Chondrocyte (in vitro differentiated cells): ENCODE results near the gene TCP11. TPM values are rescaled to one million over a fixed set of nuclear protein-coding genes. Genes with fewer than 3 reads are reported as not detected.

Source experiments
- DNase-seq: peaks from one replicate; pipeline ENCODE4 v3.0.0; 2021; ENCODE audit warnings: mixed read lengths, low spot score
- H3K27ac Mint-ChIP-seq: one replicate; pipeline ENCODE4 v1.8.0; 2021; ENCODE audit warnings: mild to moderate bottlenecking, moderate library complexity, mixed read lengths; ENCODE audit not compliant: unreplicated experiment
- H3K27me3 Mint-ChIP-seq: 2 replicates; pipeline ENCODE4 v1.8.0; 2021; ENCODE audit warnings: low read depth, mixed read lengths
- H3K36me3 Mint-ChIP-seq: 2 replicates; pipeline ENCODE4 v1.8.0; 2021; ENCODE audit warnings: low read depth, mixed read lengths
- H3K4me1 Mint-ChIP-seq: 2 replicates; pipeline ENCODE4 v1.8.0; 2021; ENCODE audit warnings: low read depth, mild to moderate bottlenecking, mixed read lengths
- H3K4me3 Mint-ChIP-seq: one replicate; pipeline ENCODE4 v1.8.0; 2021; ENCODE audit warnings: mild to moderate bottlenecking, moderate library complexity, mixed read lengths; ENCODE audit not compliant: unreplicated experiment
- H3K9me3 Mint-ChIP-seq: 2 replicates; pipeline ENCODE4 v1.8.0; 2021; ENCODE audit warnings: low read depth, mixed read lengths
- long read RNA-seq: library from polyadenylated mRNA; stranded (forward); transcript quantifications from one replicate; pipeline ENCODE4 v2.0.0, GENCODE V29; 2021
- total RNA-seq: library from RNA; stranded (reverse); gene quantifications from 3 replicates; pipeline ENCODE4 v1.2.1, GENCODE V29; 2021
- TF ChIP-seq, protein P1 (sequence below): fragments of 200-600 bp; sonication (generic); IDR thresholded peaks from 2 replicates; pipeline ENCODE4 v1.5.0; 2021; ENCODE audit warnings: antibody characterized with exemption, mild to moderate bottlenecking, moderate library complexity

The TCP11 gene
- total RNA-seq, result not detected in 3 replicates
- long read RNA-seq, result 0 reads

- Mint-ChIP-seq H3K27ac (no peak within 1 kb of the TSS), H3K4me3 (no peak within 1 kb of the TSS), H3K4me1 (peaks cover 13% of the 10 kb centered on the region), H3K27me3 (no peaks in the 10 kb centered on the region), H3K9me3 (no peaks in the 10 kb centered on the region), H3K36me3 (no peaks in the 10 kb centered on the region)
- DNase-seq, result no peak
- TF ChIP-seq, protein P1, sequence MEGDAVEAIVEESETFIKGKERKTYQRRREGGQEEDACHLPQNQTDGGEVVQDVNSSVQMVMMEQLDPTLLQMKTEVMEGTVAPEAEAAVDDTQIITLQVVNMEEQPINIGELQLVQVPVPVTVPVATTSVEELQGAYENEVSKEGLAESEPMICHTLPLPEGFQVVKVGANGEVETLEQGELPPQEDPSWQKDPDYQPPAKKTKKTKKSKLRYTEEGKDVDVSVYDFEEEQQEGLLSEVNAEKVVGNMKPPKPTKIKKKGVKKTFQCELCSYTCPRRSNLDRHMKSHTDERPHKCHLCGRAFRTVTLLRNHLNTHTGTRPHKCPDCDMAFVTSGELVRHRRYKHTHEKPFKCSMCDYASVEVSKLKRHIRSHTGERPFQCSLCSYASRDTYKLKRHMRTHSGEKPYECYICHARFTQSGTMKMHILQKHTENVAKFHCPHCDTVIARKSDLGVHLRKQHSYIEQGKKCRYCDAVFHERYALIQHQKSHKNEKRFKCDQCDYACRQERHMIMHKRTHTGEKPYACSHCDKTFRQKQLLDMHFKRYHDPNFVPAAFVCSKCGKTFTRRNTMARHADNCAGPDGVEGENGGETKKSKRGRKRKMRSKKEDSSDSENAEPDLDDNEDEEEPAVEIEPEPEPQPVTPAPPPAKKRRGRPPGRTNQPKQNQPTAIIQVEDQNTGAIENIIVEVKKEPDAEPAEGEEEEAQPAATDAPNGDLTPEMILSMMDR, result no peak
Observed at GRCh38 chr6:35141007-35141655, at the start of gene TCP11. TCP11 (minus strand) TSS chr6:35141339; CDS start chr6:35140870, 469 bp downstream.

GRCh38 chr6:35190306-35190705 is 49.2 kb upstream of the TCP11 start:
- no peaks in the 10 kb centered on the region for H3K9me3 Mint-ChIP-seq
- no peaks in the 10 kb centered on the region for H3K27me3 Mint-ChIP-seq
- peaks cover 11% of the 10 kb centered on the region for H3K4me1 Mint-ChIP-seq
- no peak overlapping the region for H3K27ac Mint-ChIP-seq
- no peaks in the 10 kb centered on the region for H3K36me3 Mint-ChIP-seq
- TF ChIP-seq, protein P1, result no peak
- no peak overlapping the region for H3K4me3 Mint-ChIP-seq
- DNase-seq, result no peak

DNA sequence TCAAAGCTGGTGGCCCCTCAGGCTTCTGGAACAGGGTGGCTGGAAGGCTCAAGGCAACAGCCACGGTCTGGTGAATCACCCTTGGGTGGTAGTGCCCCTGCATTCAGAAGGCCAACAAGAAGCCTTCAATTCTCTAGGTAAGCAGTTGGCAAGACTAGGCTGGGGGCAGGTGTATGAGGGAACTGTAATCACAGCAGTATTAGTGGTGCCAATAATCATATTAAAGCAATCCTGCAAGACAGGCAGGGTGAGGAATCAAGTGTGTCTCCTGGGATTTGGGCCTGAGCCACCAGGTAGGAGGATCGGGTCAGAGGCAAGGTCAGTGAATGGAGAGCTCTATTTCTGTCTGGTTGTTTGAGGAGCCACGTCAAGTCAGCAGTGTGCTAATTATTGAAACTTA is 47.7 kb upstream of the TCP11 start:
- Mint-ChIP-seq H3K27ac (no peak overlapping the region), H3K9me3 (no peaks in the 10 kb centered on the region), H3K36me3 (no peaks in the 10 kb centered on the region), H3K4me3 (no peak overlapping the region), H3K27me3 (no peaks in the 10 kb centered on the region), H3K4me1 (peaks cover 25% of the 10 kb centered on the region)
- TF ChIP-seq, protein P1, result no peak
- no peak for DNase-seq

- H3K36me3 Mint-ChIP-seq, result no peaks in the 10 kb centered on the region
- H3K4me1 Mint-ChIP-seq, result peaks cover 41% of the 10 kb centered on the region
- H3K4me3 Mint-ChIP-seq, result no peak overlapping the region
- no peak for DNase-seq
- H3K9me3 Mint-ChIP-seq, result no peaks in the 10 kb centered on the region
- H3K27ac Mint-ChIP-seq, result no peak overlapping the region
- H3K27me3 Mint-ChIP-seq, result no peaks in the 10 kb centered on the region
- TF ChIP-seq, protein P1, result no peak
Observed at GRCh38 chr6:35186571-35186970, 45.4 kb upstream of the TCP11 start.

DNA sequence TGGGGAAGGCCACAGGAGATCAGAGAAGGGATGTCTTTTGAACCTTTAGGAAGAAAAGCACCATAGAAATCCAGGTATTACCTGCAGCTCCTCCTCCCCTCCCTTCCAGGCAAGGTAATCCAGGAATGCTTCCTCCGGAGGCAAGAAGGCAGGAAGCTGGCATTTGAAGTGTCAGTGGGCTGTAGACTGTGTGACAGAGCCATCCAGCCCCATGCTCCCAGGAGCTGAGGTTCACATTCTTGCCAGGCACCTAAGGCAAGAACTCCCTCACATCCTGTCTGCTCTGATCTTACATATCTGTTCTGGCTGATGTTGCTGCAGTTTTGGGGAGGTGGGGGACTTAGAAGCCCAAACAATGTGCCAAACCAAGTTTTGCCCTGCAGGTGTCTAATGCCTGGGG is 44.8 kb upstream of the TCP11 start:
- H3K9me3 Mint-ChIP-seq, result no peaks in the 10 kb centered on the region
- peak overlapping the region; percentile 76 for H3K27ac Mint-ChIP-seq
- TF ChIP-seq, protein P1, result no peak
- H3K4me1 Mint-ChIP-seq, result peaks cover 47% of the 10 kb centered on the region
- H3K27me3 Mint-ChIP-seq, result no peaks in the 10 kb centered on the region
- H3K36me3 Mint-ChIP-seq, result no peaks in the 10 kb centered on the region
- H3K4me3 Mint-ChIP-seq, result no peak overlapping the region
- DNase-seq, result no peak
